ENCODE results near the gene SDK2. TPM values are rescaled to one million over a fixed set of nuclear protein-coding genes. Genes with fewer than 3 reads are reported as not detected.

Gene SDK2
- total and polyA plus RNA-seq, 2 experiments from 2014 or later, result 0.74 to 5.1 TPM

DNA sequence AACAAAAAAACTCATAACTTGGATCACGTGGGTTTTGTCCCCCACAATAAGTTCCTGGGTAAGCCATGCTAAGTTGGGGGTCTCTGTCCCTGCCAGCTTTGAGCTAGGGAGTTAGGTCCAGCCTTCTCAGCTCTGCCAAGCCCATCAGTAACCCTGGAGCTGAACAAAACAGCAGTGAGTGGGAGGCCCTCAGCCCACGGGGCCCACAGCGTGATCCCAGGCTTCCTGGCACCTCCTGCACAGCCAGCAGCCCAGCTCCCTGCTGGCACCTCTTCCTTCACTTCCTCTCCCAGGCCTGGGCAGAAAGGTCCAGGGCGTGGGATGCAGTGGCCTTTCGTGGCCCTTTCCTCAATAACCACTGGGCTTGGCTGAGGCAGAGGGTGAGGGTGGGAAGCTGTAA is 296.9 kb downstream of the SDK2 start (continued):
- TF ChIP-seq, protein P1, sequence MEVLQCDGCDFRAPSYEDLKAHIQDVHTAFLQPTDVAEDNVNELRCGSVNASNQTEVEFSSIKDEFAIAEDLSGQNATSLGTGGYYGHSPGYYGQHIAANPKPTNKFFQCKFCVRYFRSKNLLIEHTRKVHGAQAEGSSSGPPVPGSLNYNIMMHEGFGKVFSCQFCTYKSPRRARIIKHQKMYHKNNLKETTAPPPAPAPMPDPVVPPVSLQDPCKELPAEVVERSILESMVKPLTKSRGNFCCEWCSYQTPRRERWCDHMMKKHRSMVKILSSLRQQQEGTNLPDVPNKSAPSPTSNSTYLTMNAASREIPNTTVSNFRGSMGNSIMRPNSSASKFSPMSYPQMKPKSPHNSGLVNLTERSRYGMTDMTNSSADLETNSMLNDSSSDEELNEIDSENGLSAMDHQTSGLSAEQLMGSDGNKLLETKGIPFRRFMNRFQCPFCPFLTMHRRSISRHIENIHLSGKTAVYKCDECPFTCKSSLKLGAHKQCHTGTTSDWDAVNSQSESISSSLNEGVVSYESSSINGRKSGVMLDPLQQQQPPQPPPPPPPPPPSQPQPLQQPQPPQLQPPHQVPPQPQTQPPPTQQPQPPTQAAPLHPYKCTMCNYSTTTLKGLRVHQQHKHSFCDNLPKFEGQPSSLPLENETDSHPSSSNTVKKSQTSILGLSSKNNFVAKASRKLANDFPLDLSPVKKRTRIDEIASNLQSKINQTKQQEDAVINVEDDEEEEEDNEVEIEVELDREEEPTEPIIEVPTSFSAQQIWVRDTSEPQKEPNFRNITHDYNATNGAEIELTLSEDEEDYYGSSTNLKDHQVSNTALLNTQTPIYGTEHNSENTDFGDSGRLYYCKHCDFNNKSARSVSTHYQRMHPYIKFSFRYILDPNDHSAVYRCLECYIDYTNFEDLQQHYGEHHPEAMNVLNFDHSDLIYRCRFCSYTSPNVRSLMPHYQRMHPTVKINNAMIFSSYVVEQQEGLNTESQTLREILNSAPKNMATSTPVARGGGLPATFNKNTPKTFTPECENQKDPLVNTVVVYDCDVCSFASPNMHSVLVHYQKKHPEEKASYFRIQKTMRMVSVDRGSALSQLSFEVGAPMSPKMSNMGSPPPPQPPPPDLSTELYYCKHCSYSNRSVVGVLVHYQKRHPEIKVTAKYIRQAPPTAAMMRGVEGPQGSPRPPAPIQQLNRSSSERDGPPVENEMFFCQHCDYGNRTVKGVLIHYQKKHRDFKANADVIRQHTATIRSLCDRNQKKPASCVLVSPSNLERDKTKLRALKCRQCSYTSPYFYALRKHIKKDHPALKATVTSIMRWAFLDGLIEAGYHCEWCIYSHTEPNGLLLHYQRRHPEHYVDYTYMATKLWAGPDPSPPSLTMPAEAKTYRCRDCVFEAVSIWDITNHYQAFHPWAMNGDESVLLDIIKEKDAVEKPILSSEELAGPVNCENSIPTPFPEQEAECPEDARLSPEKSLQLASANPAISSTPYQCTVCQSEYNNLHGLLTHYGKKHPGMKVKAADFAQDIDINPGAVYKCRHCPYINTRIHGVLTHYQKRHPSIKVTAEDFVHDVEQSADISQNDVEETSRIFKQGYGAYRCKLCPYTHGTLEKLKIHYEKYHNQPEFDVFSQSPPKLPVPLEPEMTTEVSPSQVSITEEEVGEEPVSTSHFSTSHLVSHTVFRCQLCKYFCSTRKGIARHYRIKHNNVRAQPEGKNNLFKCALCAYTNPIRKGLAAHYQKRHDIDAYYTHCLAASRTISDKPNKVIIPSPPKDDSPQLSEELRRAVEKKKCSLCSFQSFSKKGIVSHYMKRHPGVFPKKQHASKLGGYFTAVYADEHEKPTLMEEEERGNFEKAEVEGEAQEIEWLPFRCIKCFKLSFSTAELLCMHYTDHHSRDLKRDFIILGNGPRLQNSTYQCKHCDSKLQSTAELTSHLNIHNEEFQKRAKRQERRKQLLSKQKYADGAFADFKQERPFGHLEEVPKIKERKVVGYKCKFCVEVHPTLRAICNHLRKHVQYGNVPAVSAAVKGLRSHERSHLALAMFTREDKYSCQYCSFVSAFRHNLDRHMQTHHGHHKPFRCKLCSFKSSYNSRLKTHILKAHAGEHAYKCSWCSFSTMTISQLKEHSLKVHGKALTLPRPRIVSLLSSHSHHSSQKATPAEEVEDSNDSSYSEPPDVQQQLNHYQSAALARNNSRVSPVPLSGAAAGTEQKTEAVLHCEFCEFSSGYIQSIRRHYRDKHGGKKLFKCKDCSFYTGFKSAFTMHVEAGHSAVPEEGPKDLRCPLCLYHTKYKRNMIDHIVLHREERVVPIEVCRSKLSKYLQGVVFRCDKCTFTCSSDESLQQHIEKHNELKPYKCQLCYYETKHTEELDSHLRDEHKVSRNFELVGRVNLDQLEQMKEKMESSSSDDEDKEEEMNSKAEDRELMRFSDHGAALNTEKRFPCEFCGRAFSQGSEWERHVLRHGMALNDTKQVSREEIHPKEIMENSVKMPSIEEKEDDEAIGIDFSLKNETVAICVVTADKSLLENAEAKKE (CRISPR knock-in tag; IDR thresholded peaks at IDR 0.05), result no peak
- TF ChIP-seq POLR2AphosphoS5 (IDR thresholded peaks at IDR 0.05; ENCODE audit: low read depth), result no peak
- TF ChIP-seq ZNF331 (CRISPR knock-in tag; IDR thresholded peaks at IDR 0.05; ENCODE audit: low read depth), result no peak
- no peak for TF ChIP-seq ZNF114 (CRISPR knock-in tag; IDR thresholded peaks at IDR 0.05)
- TF ChIP-seq ETS1 (IDR thresholded peaks at IDR 0.05), result no peak
- TF ChIP-seq EZH2phosphoT487 (IDR thresholded peaks at IDR 0.05; ENCODE audit: unreplicated experiment), result no peak

DNA sequence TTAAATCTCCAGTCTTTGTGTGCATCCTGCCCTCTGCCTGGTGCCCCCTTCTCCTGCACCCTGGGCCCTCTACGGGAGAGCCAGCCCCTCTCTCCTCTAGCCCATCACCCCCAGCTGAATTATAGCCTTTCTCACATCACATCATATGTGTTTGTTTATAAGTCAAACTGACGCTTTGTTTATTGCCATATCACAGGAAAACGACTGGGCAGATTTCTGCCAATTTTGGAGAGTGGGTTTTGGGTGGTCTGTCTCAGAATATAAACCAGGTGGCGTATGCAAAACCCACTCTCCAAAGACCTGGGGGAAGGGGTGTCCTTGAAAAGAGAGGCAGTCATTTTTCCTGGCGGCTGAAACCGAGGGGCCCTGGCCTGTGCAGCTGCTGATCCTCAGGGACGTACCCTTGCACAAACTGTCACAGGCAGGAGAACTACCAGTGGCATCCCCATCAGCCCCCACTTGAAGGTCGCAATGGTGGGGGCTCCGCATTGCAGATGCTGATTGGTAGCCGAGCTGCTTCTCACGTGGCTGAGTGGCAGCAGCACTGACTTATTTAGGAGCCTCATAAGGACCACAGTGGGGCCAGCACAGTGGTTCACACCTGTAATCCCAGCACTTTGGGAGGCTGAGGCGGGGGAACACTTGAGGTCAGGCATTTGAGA is 297.6 kb downstream of the SDK2 start:
- H3K4me3 Mint-ChIP-seq, result no peak overlapping the region
- no peak overlapping the region for H3K27ac Mint-ChIP-seq
- H3K27me3 ChIP-seq (ENCODE audit: insufficient read depth), result no peaks in the 10 kb centered on the region
- peaks cover 53% of the 10 kb centered on the region for H3K4me1 Mint-ChIP-seq
- H3K4me2 ChIP-seq, result no peak overlapping the region
- no peaks in the 10 kb centered on the region for H4K20me1 ChIP-seq (replicated peaks; ENCODE audit: insufficient read depth)
- peaks cover 6% of the 10 kb centered on the region for H3F3A ChIP-seq (replicated peaks; ENCODE audit: low read depth)
- H3K9me3 Mint-ChIP-seq, result no peaks in the 10 kb centered on the region
- no peak overlapping the region for H2AFZ ChIP-seq
- H3K27me3 Mint-ChIP-seq (ENCODE audit: insufficient read depth, low read depth, poor library complexity), result peaks cover 27% of the 10 kb centered on the region
- no peaks in the 10 kb centered on the region for H3K36me3 ChIP-seq (ENCODE audit: insufficient read depth)
- ATAC-seq (no peak), DNase-seq (ENCODE audit: low spot score) (no peak)
- H3K9me2 ChIP-seq (ENCODE audit: insufficient read depth), result no peaks in the 10 kb centered on the region
- no peaks in the 10 kb centered on the region for H3K79me2 ChIP-seq (replicated peaks; ENCODE audit: insufficient read depth)
- H3K27ac ChIP-seq (ENCODE audit: low read depth), result no peak overlapping the region
- H3K4me1 ChIP-seq (ENCODE audit: insufficient read depth), result peaks cover 34% of the 10 kb centered on the region
- no peaks in the 10 kb centered on the region for H3K36me3 Mint-ChIP-seq (ENCODE audit: low read depth)
- H3K4me3 ChIP-seq, result no peak overlapping the region
- TF ChIP-seq ZNF114 (CRISPR knock-in tag; IDR thresholded peaks at IDR 0.05), result no peak
- no peak for TF ChIP-seq CREB1 (CRISPR knock-in tag; IDR thresholded peaks at IDR 0.05; ENCODE audit: low read depth)
- no peak for TF ChIP-seq JUNB (IDR thresholded peaks at IDR 0.05; ENCODE audit: unreplicated experiment)
- TF ChIP-seq, protein P1 (CRISPR knock-in tag; IDR thresholded peaks at IDR 0.05), result no peak
- no peak for TF ChIP-seq NANOG (IDR thresholded peaks at IDR 0.05; ENCODE audit: borderline replicate concordance)
